ENCODE data around the gene RPN1.

RPN1 gene

GRCh38 chr3:128648940-128649663 lies 1.5 kb downstream of the RPN1 start:
- no peak for DNase-seq (ENCODE audit: low read depth in 2 of 2)

DNA sequence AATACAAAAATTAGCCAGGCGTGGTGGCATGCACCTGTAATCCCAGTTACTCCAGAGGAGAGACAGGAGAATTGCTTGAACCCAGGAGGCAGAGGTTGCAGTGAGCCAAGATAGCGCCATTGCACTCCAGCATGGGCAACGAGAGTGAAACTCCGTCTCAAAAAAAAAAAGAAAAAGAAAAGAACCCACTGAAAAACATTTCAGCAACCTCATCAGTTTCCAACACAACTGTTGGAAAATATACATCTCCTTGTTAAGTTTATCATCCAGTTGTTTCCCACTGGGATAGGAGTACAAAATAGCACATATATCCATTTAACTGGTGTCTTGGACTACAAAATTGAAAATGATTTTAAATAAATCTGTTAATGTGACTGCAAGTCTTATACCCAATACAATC lies 2.2 kb downstream of the RPN1 start:
- DNase-seq (ENCODE audit: low read depth in 2 of 2): no peak

DNA sequence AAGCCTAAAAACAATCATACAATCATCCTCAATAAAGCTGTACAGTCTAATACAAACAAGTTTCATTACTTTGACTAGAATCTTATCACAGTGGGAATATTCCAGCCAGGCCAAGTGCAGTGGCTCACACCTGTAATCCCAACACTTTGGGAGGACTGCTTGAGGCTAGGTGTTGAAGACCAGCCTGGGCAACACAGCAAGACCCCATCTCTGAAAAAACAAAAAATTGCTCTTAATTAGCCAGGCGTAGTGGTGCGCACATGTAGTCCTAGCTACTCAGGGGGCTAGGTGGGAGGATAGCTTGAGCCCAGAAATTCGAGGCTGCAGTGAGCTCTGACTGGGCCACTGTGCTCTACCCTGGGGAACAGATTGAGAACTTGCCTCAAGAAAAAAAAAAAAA lies 3.3 kb downstream of the RPN1 start:
- DNase-seq (ENCODE audit: low read depth in 2 of 2): no peak

DNA sequence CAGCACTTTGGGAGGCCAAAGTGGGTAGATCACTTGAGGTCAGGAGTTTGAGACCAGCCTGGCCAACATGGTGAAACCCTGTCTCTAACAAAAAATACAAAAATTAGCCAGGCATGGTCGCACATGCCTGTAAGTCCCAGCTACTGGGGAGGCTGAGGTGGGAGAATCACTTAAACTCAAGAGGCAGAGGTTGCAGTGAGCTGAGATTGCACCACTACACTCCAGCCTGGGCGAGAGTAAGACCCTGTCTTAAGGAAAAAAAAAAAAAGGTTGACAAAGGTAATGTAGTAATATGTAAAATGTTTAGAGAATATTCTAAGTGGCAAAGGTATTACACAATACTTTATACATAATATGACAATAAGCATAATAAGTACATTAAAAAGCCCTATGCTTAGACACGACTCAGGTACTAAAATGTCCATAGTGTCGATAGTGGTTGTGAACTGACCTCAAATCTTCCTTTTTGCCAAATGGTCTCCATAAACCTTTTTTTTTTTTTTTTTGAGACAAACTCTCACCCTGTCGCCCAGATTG lies 16.5 kb downstream of the RPN1 start:
- no peak for DNase-seq (ENCODE audit: low read depth in 2 of 2)

GRCh38 chr3:128632301-128632700 lies 18.3 kb downstream of the RPN1 start:
- DNase-seq (ENCODE audit: low read depth in 2 of 2): no peak

DNA sequence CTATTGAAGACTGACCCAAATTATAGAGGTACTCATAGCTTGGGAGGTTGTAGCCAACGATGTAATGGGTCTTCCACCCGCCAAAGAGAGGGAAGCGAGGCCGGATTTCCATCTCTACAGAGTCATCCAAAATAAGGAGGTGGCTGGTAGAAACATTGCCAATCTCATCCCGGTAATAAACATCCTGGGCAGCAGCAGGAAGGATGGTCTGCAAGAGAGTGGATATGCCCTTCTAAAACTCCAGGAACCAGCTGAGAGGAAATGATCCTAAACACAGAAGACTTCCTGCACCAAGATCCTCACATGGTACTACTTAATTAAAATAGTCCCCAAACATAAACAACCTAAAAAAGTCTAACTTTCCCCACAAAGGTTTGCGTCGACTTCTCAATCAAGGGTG lies 20.7 kb downstream of the RPN1 start:
- no peak for DNase-seq (ENCODE audit: low read depth in 2 of 2)

DNA sequence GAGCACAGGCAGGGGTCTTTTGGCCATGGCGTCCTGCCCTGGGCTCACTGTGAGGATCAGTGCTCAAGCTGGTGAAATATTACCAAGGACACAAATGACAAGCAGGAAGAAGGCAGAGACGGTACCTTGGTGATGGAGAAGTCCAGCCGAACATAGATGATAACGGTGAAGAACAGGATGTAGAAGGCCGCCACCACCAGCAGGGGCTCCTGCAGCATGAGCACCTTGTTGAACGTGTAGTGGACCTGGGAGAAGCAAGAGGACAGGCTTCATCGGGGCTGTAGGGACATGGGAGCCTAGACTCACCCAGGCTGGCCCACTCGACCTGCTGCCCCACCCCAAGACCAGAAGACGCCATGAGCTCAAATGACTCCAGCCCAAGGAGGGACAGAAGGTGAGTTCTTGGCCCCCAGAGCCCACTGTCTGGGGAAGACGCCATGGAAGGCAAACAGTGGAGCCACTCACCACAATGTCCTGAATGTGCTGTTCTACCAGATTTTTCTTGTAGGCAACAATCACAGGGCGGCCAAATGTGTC lies 25.1 kb downstream of the RPN1 start:
- DNase-seq (ENCODE audit: low read depth in 2 of 2): no peak

GRCh38 chr3:128624526-128625138 lies 26.0 kb downstream of the RPN1 start:
- DNase-seq (ENCODE audit: low read depth in 2 of 2): no peak

GRCh38 chr3:128623762-128624176 lies 26.8 kb downstream of the RPN1 start:
- no peak for DNase-seq (ENCODE audit: low read depth in 2 of 2)

GRCh38 chr3:128621931-128622330 lies 28.7 kb downstream of the RPN1 start:
- no peak for DNase-seq (ENCODE audit: low read depth in 2 of 2)

- no peak for DNase-seq (ENCODE audit: low read depth in 2 of 2)
Measured at GRCh38 chr3:128621234-128621633, 29.4 kb downstream of the RPN1 start.

DNA sequence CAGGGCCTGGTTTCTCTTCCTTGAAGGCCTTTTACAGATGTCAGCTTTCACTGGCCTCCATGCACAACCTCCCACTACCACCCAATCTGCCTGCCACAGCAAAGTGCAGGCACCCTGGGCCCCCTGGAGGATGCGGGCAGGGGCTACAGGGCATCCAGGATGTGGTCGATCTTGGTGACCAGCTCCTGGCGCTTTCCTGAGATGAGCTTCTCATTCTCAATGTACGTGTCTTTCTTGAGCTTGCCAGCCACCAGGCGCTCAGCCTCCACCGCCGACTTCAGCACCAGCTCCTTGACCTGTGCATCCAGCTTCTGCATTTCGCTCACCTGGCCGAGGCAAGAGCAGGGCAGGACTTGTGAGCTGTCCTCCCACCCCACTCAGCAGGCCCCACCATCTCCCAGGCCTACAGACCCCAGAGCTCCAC lies 30.3 kb downstream of the RPN1 start:
- DNase-seq (ENCODE audit: low read depth in 2 of 2): peak in 1 of 2 donors; percentile 21

DNA sequence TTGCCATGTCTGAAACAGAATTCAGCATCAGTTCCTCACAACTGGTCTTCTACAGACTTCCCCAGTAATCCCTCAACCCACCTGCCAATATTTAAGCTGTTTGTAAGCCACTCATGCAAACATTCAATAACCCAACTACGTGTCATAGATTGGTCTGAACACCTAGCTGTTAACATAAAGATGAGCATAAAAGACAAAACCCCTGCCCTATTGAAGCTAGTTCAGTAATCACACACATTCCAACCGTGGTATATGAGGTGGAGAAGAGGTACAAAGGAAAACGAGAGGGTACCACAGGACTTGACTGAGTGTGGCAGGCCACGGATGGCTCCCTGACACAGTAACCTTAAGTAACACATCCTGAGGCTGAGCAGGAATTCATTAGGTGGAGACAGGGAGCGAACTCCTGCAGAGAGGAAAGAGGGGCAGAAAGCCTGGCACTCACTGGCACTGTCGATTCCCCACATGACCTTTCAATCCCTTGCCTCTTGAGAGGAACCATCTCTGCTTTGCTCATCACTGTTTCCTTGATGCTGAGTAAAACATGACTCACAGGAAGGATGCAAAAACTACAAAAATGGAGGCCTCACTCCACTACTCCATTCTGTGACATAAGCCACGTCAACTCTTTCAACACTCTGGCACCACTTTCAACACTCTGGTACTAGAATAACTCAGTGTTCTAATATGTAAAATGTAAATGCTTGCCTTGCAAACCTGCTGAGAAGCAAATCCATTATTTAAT lies 31.3 kb downstream of the RPN1 start:
- DNase-seq (ENCODE audit: low read depth in 2 of 2): no peak

- DNase-seq (ENCODE audit: low read depth in 2 of 2): no peak
Measured at GRCh38 chr3:128618398-128618726, 32.3 kb downstream of the RPN1 start.

DNA sequence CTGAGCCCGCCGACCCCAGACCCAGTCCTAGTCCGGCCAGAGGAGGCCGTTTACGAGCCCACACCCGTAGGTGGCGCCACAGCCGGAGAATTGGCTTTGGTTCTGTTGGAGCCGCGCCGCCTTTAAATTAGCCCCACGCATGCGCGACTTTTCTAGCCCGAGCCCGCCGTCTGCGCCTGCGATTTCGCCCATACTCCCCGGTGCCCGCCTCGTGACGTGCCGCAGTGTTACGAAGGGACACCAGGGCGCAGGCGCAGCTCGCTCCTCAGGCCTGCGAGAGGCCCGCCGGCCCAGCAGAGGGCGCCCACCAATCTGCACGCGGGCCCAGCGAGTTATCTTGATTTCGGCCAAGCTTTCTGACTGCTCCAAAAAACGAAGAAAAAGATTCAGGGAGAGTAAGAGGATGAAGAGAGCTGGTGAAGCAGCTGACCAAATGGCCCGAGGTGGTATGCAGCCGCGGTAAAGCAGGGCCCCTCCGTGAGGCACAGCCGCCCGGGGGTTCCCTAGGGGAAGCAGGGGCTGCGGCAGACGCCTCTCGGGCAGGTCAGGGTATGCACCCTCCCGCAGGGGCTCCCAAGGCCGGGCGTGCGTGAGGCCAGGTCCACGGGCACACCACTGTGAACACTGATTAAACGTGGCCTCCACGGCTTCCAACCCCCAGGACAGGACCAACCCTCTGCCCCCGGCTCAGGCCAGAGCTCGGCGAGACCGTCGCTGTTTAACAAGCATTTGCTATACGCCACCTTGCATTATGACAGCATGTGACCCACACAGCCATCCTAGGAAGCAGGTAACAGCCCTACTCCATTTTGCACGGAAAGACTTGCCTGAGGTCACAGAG lies 32.8 kb downstream of the RPN1 start:
- peak; percentile 98 to 99 for DNase-seq (ENCODE audit: low read depth in 2 of 2)

GRCh38 chr3:128617270-128617556 lies 33.4 kb downstream of the RPN1 start:
- DNase-seq (ENCODE audit: low read depth in 2 of 2): no peak

- DNase-seq (ENCODE audit: low read depth in 2 of 2): no peak
Measured at GRCh38 chr3:128616516-128617269, 33.9 kb downstream of the RPN1 start.

- no peak for DNase-seq (ENCODE audit: low read depth in 2 of 2)
Measured at GRCh38 chr3:128614076-128614475, 36.5 kb downstream of the RPN1 start.

GRCh38 chr3:128613083-128613829 lies 37.4 kb downstream of the RPN1 start:
- no peak for DNase-seq (ENCODE audit: low read depth in 2 of 2)

- DNase-seq (ENCODE audit: low read depth in 2 of 2): no peak
Measured at GRCh38 chr3:128610451-128611070, 40.1 kb downstream of the RPN1 start.

All from stimulated activated CD4-positive, alpha-beta T cell treated with anti-CD3 and anti-CD28 coated beads, Interleukin-4, amount 100 ng/mL, for 48 hours (primary cell).